Measurements from ENCODE around the gene CPNE5.
A peak's percentile ranks its signal among the peaks of the same experiment; 100 is the strongest.

DNA sequence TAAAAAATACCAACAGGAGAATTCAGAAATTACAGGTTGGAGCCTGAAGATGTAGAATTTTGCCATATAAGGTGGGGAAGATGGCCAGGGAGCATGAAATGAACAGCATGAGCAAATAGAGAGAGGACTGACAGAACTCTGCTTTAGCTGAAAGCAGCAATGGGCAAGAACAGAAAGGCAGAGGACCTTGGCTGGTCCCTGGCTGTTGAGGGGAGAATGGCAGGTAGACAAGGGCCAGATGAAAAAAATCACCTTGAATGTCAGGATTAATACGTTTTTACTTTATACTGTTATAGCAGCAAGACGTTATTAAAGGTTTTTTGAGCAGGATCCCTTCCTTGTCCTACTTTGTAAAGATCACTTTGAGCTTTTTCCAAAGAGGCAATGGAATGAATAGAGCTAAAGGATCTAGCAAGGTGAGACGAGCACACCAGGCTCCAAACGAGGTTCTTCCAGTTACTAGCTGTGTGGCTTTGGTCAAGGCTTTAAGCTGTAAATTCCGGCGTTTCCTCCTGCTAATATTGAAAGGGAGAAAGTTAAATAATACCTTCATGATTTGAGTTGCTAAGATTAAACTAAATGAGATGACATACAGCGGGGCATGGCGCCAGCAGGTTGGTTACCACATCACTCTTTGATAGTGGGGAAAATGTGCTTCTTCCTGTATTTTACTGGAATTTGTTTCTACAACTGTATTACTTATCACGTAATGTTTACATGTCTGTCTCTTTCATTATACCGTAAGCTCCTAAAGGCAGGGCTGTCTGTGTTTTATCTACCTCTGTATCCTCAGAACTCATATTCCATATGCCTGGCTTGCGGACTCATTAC, 34.6 kb upstream of the CPNE5 start:
- TF ChIP-seq CTCF (IDR thresholded peaks at IDR 0.05) (peak in 1 of 4 experiments; percentile 16), POLR2A (IDR thresholded peaks at IDR 0.05) (no peak)

All from prostate gland (tissue), 2 donors.